Smooth muscle cell (in vitro differentiated cells): ENCODE data around the gene ZNF22. TPM values are rescaled to one million over a fixed set of nuclear protein-coding genes. Genes with fewer than 3 reads are reported as not detected.
A peak's percentile ranks its signal among the peaks of the same experiment; 100 is the strongest.

Experiments used
- DNase-seq: peaks from one replicate; lab custom pipeline; 2025; ENCODE audit not compliant: unreplicated experiment; lab: John Stamatoyannopoulos, UW
- H2AFZ ChIP-seq: fragments of 200-600 bp; sonication (generic); 2 replicates; pipeline ENCODE4 v1.6.0; 2016; ENCODE audit warnings: antibody characterized with exemption, low read depth, mild to moderate bottlenecking
- H3F3A ChIP-seq: fragments of 200-600 bp; sonication (generic); 2 replicates; pipeline ENCODE4 v1.6.0; 2017; ENCODE audit warnings: antibody characterized with exemption, low read depth
- H3K27ac ChIP-seq: fragments of 200-600 bp; sonication (generic); 2 replicates; pipeline ENCODE4 v1.5.1; 2016; ENCODE audit warnings: low read depth, mild to moderate bottlenecking
- H3K27me3 ChIP-seq: fragments of 200-600 bp; sonication (generic); 2 replicates; pipeline ENCODE4 v1.6.1; 2016; ENCODE audit warnings: low read depth, mild to moderate bottlenecking
- H3K36me3 ChIP-seq: fragments of 200-600 bp; sonication (generic); 2 replicates; pipeline ENCODE4 v1.5.1; 2016; ENCODE audit warnings: low read depth
- H3K4me1 ChIP-seq: fragments of 200-600 bp; sonication (generic); 2 replicates; pipeline ENCODE4 v1.5.1; 2016; ENCODE audit warnings: low read depth
- H3K4me2 ChIP-seq: fragments of 200-600 bp; sonication (generic); 2 replicates; pipeline ENCODE4 v1.6.0; 2016; ENCODE audit warnings: mild to moderate bottlenecking
- H3K4me3 ChIP-seq: fragments of 200-600 bp; sonication (generic); 2 replicates; pipeline ENCODE4 v1.5.1; 2016; ENCODE audit warnings: mild to moderate bottlenecking
- H3K79me2 ChIP-seq: fragments of 200-600 bp; sonication (generic); 2 replicates; pipeline ENCODE4 v1.6.0; 2016; ENCODE audit warnings: low read depth, mild to moderate bottlenecking
- H3K9ac ChIP-seq: fragments of 200-600 bp; sonication (generic); 2 replicates; pipeline ENCODE4 v1.6.0; 2016; ENCODE audit warnings: low read depth
- H3K9me3 ChIP-seq: fragments of 200-600 bp; sonication (generic); replicated peaks from 2 replicates; pipeline ENCODE4 v1.5.1; 2016; ENCODE audit warnings: low read depth
- H4K20me1 ChIP-seq: fragments of 200-600 bp; sonication (generic); 2 replicates; pipeline ENCODE4 v1.6.0; 2016; ENCODE audit warnings: low read depth
- CTCF ChIP-seq: fragments of 200-600 bp; sonication (generic); IDR thresholded peaks from 2 replicates; pipeline ENCODE4 v1.5.1; 2017; ENCODE audit warnings: borderline replicate concordance, mild to moderate bottlenecking, antibody characterized with exemption; ENCODE audit not compliant: insufficient read depth, poor library complexity, severe bottlenecking
- WGBS: methylation state at CpG from one replicate; pipeline ENCODE4 v1.1.7; 2016; ENCODE audit warnings: low lambda C conversion rate; 5-methylcytosine and 5-hydroxymethylcytosine counted together
- polyA plus RNA-seq: library from polyadenylated mRNA; unstranded; fragments of >200 nt; fragmentation: Nextera tagmentation; extraction: Ambion mirVana; gene quantifications from 2 replicates; pipeline ENCODE4 v1.2.1, GENCODE V29; 2016
- total RNA-seq: library from RNA; depleted of rRNA; stranded (reverse); fragments of >200 nt; gene quantifications from 2 replicates; pipeline ENCODE4 v1.2.3, GENCODE V29; 2014

Gene ZNF22
- total and polyA plus RNA-seq, 2 experiments from 2014 or later: 30.7 to 38.9 TPM

- no peak overlapping the region for H3K27ac ChIP-seq
- no peak overlapping the region for H2AFZ ChIP-seq
- H3K4me2 ChIP-seq: no peak overlapping the region
- H3K9me3 ChIP-seq: no peaks in the 10 kb centered on the region
- H3K9ac ChIP-seq: no peak overlapping the region
- no peaks in the 10 kb centered on the region for H3K4me1 ChIP-seq
- 94% methylated on average over 4 of the region's 4 CpGs for WGBS
- no peaks in the 10 kb centered on the region for H3K36me3 ChIP-seq
- H3K79me2 ChIP-seq: no peaks in the 10 kb centered on the region
- H3K27me3 ChIP-seq: no peaks in the 10 kb centered on the region
- no peaks in the 10 kb centered on the region for H3F3A ChIP-seq
- H3K4me3 ChIP-seq: no peak overlapping the region
- DNase-seq: no peak
- TF ChIP-seq CTCF: no peak
- no peaks in the 10 kb centered on the region for H4K20me1 ChIP-seq
Observed at GRCh38 chr10:45050551-45051235, 50.0 kb downstream of the ZNF22 start.

- TF ChIP-seq CTCF: no peak
- H3K27ac ChIP-seq: no peak overlapping the region
- 26% methylated on average over 1 of the region's 1 CpG for WGBS
- no peaks in the 10 kb centered on the region for H3K4me1 ChIP-seq
- H3F3A ChIP-seq: no peaks in the 10 kb centered on the region
- H3K4me2 ChIP-seq: no peak overlapping the region
- H3K9ac ChIP-seq: no peak overlapping the region
- no peak for DNase-seq
- H2AFZ ChIP-seq: peak overlapping the region; percentile 58
- H3K4me3 ChIP-seq: no peak overlapping the region
- no peaks in the 10 kb centered on the region for H3K36me3 ChIP-seq
- no peaks in the 10 kb centered on the region for H3K27me3 ChIP-seq
- H3K79me2 ChIP-seq: no peaks in the 10 kb centered on the region
- H4K20me1 ChIP-seq: no peaks in the 10 kb centered on the region
- no peaks in the 10 kb centered on the region for H3K9me3 ChIP-seq
Observed at GRCh38 chr10:45052700-45053099, 52.0 kb downstream of the ZNF22 start.

- no peak for TF ChIP-seq CTCF
- Histone ChIP-seq H3K9ac (no peak overlapping the region), H3K27ac (no peak overlapping the region), H3K4me1 (no peaks in the 10 kb centered on the region), H4K20me1 (no peaks in the 10 kb centered on the region), H3K4me2 (no peak overlapping the region), H3K9me3 (no peaks in the 10 kb centered on the region), H3K79me2 (no peaks in the 10 kb centered on the region), H3F3A (no peaks in the 10 kb centered on the region), H3K4me3 (no peak overlapping the region), H3K36me3 (no peaks in the 10 kb centered on the region), H2AFZ (no peak overlapping the region), H3K27me3 (no peaks in the 10 kb centered on the region)
- DNase-seq: no peak
- WGBS: 89% methylated on average over 1 of the region's 1 CpG
Observed at GRCh38 chr10:45053569-45054100, 52.9 kb downstream of the ZNF22 start.

Other genes with a start within 250 kb of the ZNF22 start
- gene TMEM72, start 89.6 kb upstream of the ZNF22 start, total RNA-seq: not detected in 2 replicates
- not detected in 2 replicates for gene TMEM72, start 89.6 kb upstream of the ZNF22 start, polyA plus RNA-seq
- gene RASSF4, start 41.1 kb upstream of the ZNF22 start, total RNA-seq: 6.5 and 8.3 TPM in 2 replicates
- gene RASSF4, start 41.1 kb upstream of the ZNF22 start, polyA plus RNA-seq: 13.0 and 14.8 TPM in 2 replicates
- 10.1 and 13.2 TPM in 2 replicates for gene DEPP1, start 22.1 kb upstream of the ZNF22 start, total RNA-seq
- 12.9 and 18.8 TPM in 2 replicates for gene DEPP1, start 22.1 kb upstream of the ZNF22 start, polyA plus RNA-seq